ENCODE data around the gene ESYT1. TPM values are rescaled to one million over a fixed set of nuclear protein-coding genes. Genes with fewer than 3 reads are reported as not detected.

The ESYT1 gene
- total RNA-seq, 4 donors from 2014 or later: 91.2 to 235 (median 210) TPM

DNA sequence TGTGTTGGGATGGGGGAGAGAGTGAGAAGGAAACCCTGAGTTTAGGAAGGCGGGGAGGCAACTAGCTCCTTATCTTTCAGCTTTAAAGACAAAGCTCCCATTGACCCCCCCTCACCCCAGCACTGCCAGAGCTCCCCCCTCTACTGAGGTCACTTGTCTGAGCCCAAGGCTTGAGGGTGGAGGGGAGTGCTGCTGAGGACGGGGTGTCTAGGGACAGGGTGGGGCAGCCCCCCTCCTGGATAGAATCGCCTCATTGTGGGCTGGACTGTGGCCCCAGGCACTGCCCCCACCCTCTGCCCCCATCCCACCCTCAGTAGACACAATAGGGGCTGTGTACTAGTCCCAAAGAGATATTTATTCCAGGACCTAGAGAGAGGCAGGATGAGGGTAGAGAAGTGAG is 45.1 kb upstream of the ESYT1 start:
- 31 to 35% methylated on average over 3 of the region's 3 CpGs for WGBS, 2 donors
- DNase-seq (ENCODE audit: low spot score in 2 of 2): no peak
- no peak for TF ChIP-seq POLR2A (IDR thresholded peaks at IDR 0.05)
- peak in 1 of 2 donors; percentile 70 for TF ChIP-seq EP300 (IDR thresholded peaks at IDR 0.05)
- H3K9me3 ChIP-seq: no peaks in the 10 kb centered on the region
- H3K27me3 ChIP-seq: no peaks in the 10 kb centered on the region
- H3K36me3 ChIP-seq: no peaks in the 10 kb centered on the region
- H3K4me3 ChIP-seq: peak overlapping the region in 2 of 4 donors; percentile 33 to 62
- peak overlapping the region; percentile 43 to 95 (median 93) for H3K27ac ChIP-seq
- peaks cover 0 to 60% (median 20%) of the 10 kb centered on the region in 4 donors for H3K4me1 ChIP-seq

DNA sequence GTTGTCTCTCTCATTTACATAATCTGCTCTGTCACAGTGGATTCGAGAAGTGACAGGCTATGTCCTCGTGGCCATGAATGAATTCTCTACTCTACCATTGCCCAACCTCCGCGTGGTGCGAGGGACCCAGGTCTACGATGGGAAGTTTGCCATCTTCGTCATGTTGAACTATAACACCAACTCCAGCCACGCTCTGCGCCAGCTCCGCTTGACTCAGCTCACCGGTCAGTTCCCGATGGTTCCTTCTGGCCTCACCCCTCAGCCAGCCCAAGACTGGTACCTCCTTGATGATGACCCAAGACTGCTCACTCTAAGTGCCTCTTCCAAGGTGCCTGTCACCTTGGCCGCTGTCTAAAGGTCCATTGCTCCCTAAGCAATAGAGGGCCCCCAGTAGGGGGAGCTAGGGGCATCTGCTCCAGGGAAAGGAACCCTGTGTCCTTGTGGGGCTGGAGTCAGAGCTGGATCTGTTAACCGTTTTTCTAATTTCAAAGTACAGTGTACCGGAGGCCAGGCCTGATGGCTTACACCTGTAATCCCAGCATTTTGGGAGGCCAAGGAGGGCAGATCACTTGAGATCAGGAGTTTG is 43.0 kb upstream of the ESYT1 start:
- Histone ChIP-seq H3K4me3 (peak overlapping the region in 1 of 4 donors; percentile 62), H3K9me3 (no peaks in the 10 kb centered on the region), H3K4me1 (peaks cover 0 to 54% (median 17%) of the 10 kb centered on the region in 4 donors), H3K27ac (peak overlapping the region; percentile 57 to 95 (median 93)), H3K27me3 (no peaks in the 10 kb centered on the region), H3K36me3 (peaks cover 0 to 5% (median 0%) of the 10 kb centered on the region in 3 donors)
- TF ChIP-seq, protein P1, sequence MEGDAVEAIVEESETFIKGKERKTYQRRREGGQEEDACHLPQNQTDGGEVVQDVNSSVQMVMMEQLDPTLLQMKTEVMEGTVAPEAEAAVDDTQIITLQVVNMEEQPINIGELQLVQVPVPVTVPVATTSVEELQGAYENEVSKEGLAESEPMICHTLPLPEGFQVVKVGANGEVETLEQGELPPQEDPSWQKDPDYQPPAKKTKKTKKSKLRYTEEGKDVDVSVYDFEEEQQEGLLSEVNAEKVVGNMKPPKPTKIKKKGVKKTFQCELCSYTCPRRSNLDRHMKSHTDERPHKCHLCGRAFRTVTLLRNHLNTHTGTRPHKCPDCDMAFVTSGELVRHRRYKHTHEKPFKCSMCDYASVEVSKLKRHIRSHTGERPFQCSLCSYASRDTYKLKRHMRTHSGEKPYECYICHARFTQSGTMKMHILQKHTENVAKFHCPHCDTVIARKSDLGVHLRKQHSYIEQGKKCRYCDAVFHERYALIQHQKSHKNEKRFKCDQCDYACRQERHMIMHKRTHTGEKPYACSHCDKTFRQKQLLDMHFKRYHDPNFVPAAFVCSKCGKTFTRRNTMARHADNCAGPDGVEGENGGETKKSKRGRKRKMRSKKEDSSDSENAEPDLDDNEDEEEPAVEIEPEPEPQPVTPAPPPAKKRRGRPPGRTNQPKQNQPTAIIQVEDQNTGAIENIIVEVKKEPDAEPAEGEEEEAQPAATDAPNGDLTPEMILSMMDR (IDR thresholded peaks at IDR 0.05): peak in 4 of 5 experiments; percentile 12 to 32 (median 14)
- no peak for TF ChIP-seq POLR2A (IDR thresholded peaks at IDR 0.05)
- DNase-seq (ENCODE audit: low spot score in 2 of 2): no peak
- WGBS, 2 donors: 33 to 65% methylated on average over 12 to 15 of the region's 15 CpGs

DNA sequence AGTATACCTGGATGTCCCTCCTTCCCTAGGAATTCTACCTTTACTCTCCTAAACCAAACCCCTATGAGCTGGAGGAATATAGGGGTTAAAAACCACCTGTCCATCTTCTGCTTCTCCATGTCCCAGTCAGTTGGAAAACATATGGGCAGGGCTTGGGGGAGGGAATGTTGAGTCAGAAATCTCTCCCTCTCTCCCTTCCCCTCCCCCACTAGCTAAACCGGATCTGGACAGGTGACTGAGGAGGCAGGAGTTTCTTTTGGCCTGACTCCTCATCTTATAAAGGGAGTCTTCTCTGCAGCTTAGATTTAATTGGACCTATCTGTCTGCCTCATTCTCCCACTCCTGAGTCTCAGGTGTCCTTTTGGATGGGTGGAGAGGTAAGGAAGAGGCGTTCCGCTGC is 42.0 kb upstream of the ESYT1 start:
- DNase-seq (ENCODE audit: low spot score in 2 of 2): no peak
- 71 to 74% methylated on average over 3 of the region's 3 CpGs for WGBS, 2 donors
- Histone ChIP-seq H3K9me3 (no peaks in the 10 kb centered on the region), H3K27me3 (no peaks in the 10 kb centered on the region), H3K4me3 (no peak overlapping the region), H3K27ac (peak overlapping the region; percentile 50 to 95 (median 88)), H3K36me3 (peaks cover 0 to 5% (median 0%) of the 10 kb centered on the region in 3 donors), H3K4me1 (peaks cover 0 to 50% (median 15%) of the 10 kb centered on the region in 4 donors)
- TF ChIP-seq POLR2A (IDR thresholded peaks at IDR 0.05) (no peak), EP300 (IDR thresholded peaks at IDR 0.05) (no peak)
- TF ChIP-seq, protein P1 (IDR thresholded peaks at IDR 0.05): no peak

DNA sequence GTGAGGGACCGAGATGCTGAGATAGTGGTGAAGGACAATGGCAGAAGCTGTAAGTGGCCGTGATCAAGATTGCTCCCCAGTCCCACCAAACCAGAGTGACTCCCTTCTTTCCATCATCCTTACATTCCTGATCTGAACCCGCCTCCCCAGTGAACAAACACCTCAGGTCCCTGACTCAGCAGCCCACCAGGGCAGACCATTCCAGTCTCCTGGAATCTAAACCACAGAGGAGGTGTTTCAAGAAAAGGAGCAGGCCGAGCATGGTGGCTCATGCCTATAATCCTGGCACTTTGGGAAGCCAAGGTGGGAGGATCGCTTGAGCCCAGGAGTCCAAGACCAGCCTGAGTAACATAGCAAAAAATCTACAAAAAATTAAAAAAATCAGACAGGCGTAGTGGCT is 41.5 kb upstream of the ESYT1 start:
- DNase-seq (ENCODE audit: low spot score in 2 of 2): no peak
- no peak overlapping the region for H3K4me3 ChIP-seq
- peaks cover 0 to 50% (median 15%) of the 10 kb centered on the region in 4 donors for H3K4me1 ChIP-seq
- peaks cover 0 to 8% (median 0%) of the 10 kb centered on the region in 3 donors for H3K36me3 ChIP-seq
- TF ChIP-seq POLR2A (IDR thresholded peaks at IDR 0.05): no peak
- TF ChIP-seq EP300 (IDR thresholded peaks at IDR 0.05): no peak
- TF ChIP-seq, protein P1 (IDR thresholded peaks at IDR 0.05): no peak
- 76 to 78% methylated on average over 6 of the region's 6 CpGs for whole genome bisulfite sequencing, 2 donors
- no peaks in the 10 kb centered on the region for H3K9me3 ChIP-seq
- H3K27ac ChIP-seq: peak overlapping the region; percentile 50 to 95 (median 88)
- H3K27me3 ChIP-seq: no peaks in the 10 kb centered on the region

DNA sequence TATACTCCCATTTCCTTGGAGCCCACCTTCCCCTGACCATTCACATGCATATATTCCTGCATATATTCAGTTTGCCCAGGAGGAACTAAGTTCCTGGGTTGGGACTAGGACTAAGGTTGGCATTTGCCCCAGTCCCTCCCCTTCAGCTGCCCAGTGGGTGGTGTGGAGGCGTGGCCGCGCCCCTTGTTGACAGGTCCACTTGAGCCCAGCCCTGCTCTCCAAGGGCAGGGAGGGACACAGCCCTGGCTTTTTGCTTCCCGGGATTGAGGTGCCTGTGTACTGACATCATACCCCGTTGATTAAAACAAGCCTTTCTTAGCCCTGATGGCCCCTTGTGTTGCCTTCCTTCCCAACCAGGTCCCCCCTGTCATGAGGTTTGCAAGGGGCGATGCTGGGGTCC is 40.8 kb upstream of the ESYT1 start:
- Histone ChIP-seq H3K9me3 (no peaks in the 10 kb centered on the region), H3K27ac (peak overlapping the region; percentile 78 to 95 (median 88)), H3K4me3 (no peak overlapping the region), H3K4me1 (peaks cover 0 to 50% (median 15%) of the 10 kb centered on the region in 4 donors), H3K27me3 (no peaks in the 10 kb centered on the region), H3K36me3 (peaks cover 0 to 10% (median 0%) of the 10 kb centered on the region in 3 donors)
- TF ChIP-seq EP300 (IDR thresholded peaks at IDR 0.05) (peak in 1 of 2 donors; percentile 84), POLR2A (IDR thresholded peaks at IDR 0.05) (peak in 1 of 2 donors; percentile 33)
- TF ChIP-seq, protein P1 (IDR thresholded peaks at IDR 0.05): no peak
- peak; percentile 19 to 60 for DNase-seq (ENCODE audit: low spot score in 2 of 2)
- 51 to 66% methylated on average over 5 to 6 of the region's 6 CpGs for whole genome bisulfite sequencing, 2 donors
